OCI-LY1 (cell line): ENCODE results near the gene MEIS1.

Source experiments
- H2AFZ ChIP-seq: fragments of 200-600 bp; sonication (generic), shearing (Covaris generic); 2 replicates; pipeline ENCODE4 v1.6.0; 2014; ENCODE audit warnings: antibody characterized with exemption, mild to moderate bottlenecking, low read length
- H3F3A ChIP-seq: fragments of 200-600 bp; sonication (generic), shearing (Covaris generic); 2 replicates; pipeline ENCODE4 v1.6.0; 2014; ENCODE audit warnings: mild to moderate bottlenecking, antibody characterized with exemption, low read length, moderate library complexity; ENCODE audit not compliant: insufficient read depth
- H3K27ac ChIP-seq: fragments of 200-600 bp; sonication (generic); 2 replicates; pipeline ENCODE4 v1.5.1; 2014; ENCODE audit warnings: low read length, mixed run types, mild to moderate bottlenecking, low read depth; ENCODE audit not compliant: poor library complexity, severe bottlenecking
- H3K27me3 ChIP-seq: fragments of 200-600 bp; sonication (generic); 2 replicates; pipeline ENCODE4 v1.6.0; 2014; ENCODE audit warnings: antibody characterized with exemption, mild to moderate bottlenecking, low read length, moderate library complexity; ENCODE audit not compliant: insufficient read depth
- H3K36me3 ChIP-seq: fragments of 200-600 bp; sonication (generic); 2 replicates; pipeline ENCODE4 v1.6.1; 2014; ENCODE audit warnings: mild to moderate bottlenecking, antibody characterized with exemption, low read length, moderate library complexity, mixed read lengths; ENCODE audit not compliant: insufficient read depth
- H3K4me1 ChIP-seq: fragments of 200-600 bp; sonication (generic); 2 replicates; pipeline ENCODE4 v1.5.1; 2014; ENCODE audit warnings: mild to moderate bottlenecking, low read length, moderate library complexity; ENCODE audit not compliant: insufficient read depth, severe bottlenecking
- H3K4me2 ChIP-seq: fragments of 200-600 bp; sonication (generic), shearing (Covaris generic); 2 replicates; pipeline ENCODE4 v1.6.1; 2014; ENCODE audit warnings: low read length
- H3K4me3 ChIP-seq: fragments of 200-600 bp; sonication (generic); 2 replicates; pipeline ENCODE4 v1.5.1; 2014; ENCODE audit warnings: low read length, low read depth, mild to moderate bottlenecking, mixed read lengths; ENCODE audit not compliant: poor library complexity, severe bottlenecking
- H3K79me2 ChIP-seq: fragments of 200-600 bp; shearing (Covaris generic); 2 replicates; pipeline ENCODE4 v1.6.1; 2016; ENCODE audit warnings: mixed run types, low read length, mixed read lengths; ENCODE audit not compliant: insufficient read depth
- H3K9ac ChIP-seq: fragments of 200-600 bp; sonication (generic), shearing (Covaris generic); 2 replicates; pipeline ENCODE4 v1.6.1; 2014; ENCODE audit warnings: mild to moderate bottlenecking, low read length, mixed read lengths
- H3K9me2 ChIP-seq: fragments of 200-600 bp; sonication (generic), shearing (Covaris generic); 2 replicates; pipeline ENCODE4 v1.6.1; 2014; ENCODE audit warnings: low read depth, mild to moderate bottlenecking, low read length, mixed read lengths
- H3K9me3 ChIP-seq: fragments of 200-600 bp; shearing (Covaris generic); 2 replicates; pipeline ENCODE4 v1.6.1; 2014; ENCODE audit warnings: low read length, mixed read lengths
- H4K20me1 ChIP-seq: fragments of 200-600 bp; sonication (generic), shearing (Covaris generic); 2 replicates; pipeline ENCODE4 v1.6.0; 2016; ENCODE audit warnings: mild to moderate bottlenecking, low read length; ENCODE audit not compliant: insufficient read depth
- EZH2 ChIP-seq: fragments of 200-600 bp; sonication (generic), shearing (Covaris generic); IDR thresholded peaks from 2 replicates; pipeline ENCODE4 v1.8.0; 2017; ENCODE audit warnings: borderline replicate concordance, mixed run types, mild to moderate bottlenecking, antibody characterized with exemption, low read length, moderate library complexity, mixed read lengths
- TF ChIP-seq, protein P1 (sequence below): fragments of 200-600 bp; sonication (generic), shearing (Covaris generic); IDR thresholded peaks from 2 replicates; pipeline ENCODE4 v1.5.1; 2017; ENCODE audit warnings: mild to moderate bottlenecking, antibody characterized with exemption, low read length, moderate library complexity, mixed read lengths

MEIS1 gene

DNA sequence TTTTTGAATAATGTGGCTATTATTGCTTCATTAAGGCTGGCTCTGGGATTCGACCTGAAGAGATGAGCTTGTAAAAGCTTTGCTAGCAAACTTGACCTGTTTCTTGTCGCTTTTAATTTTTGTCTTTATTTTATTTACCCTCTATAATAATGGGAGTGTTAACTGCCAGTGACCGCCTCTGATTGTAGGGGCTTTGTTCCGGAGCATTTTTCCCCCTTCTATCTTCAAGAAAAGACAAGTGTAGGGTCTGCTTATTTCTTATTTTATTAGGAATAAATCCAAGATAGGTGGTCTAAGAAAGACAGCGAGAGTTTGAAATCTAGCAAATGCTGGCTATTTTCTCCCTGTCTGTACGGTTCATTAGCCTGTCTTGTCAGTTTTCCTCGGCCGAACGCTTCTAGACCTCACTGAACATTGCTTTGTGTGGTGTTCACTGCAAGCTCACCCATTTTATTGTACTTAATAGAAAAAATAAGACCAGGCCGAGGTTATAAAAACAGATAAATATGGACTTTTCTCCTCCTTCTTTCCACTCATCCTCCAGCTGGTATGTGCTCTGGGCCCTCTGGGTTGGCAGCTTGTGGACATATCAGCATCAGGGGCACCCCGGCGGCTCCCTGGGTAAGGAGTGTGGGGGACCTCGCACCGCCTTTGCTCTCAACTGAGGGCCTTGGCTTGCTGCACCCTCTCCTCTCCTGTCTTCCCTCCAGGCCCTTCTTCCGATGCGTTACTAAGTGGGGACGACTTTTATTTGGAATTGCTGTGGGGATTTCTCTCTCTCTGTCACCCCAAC is 8.5 kb downstream of the MEIS1 start:
- no peaks in the 10 kb centered on the region for H3K27me3 ChIP-seq

DNA sequence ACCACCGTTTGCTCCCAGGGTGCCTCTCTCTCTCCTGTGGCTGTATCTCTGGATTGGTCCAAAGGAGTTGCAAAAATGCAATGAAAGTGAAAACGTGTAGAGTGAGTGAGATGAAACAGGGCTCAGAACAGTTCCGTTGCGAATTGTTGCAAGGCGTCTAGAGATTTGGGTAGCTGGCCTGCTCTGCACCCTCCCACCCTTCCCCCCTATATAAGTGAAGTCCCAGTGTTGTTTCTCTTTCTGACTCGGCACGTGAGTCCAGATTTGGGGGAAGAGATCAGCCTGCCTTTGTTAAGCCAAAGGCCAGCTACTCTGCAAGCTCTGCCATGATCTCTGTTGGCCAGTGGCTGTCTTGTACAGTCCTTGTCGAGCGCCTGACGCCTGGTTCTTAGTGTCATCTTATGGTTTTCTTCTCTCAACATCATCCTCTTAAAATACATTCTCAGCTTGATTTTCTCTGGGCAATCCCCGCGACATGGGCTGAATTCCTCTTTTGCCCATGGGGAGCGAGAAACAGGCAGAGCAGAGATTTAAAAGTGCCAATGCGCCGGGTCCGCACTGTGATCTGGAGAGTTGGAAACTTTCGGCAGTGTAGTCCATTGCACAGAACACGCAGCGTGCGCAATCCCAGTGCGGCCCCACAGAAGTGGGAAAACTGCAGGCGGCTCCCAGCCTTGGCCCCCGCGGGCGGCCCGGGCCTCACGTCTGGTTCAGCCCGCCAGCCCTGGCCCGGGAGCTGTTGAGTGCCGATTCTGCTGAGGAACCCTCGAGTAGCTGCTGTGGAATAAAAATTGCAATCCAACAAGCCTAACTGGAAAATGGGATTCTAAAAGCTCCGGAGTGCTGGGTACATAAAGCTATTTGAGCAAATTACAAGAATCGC is 9.3 kb downstream of the MEIS1 start:
- H3K4me2 ChIP-seq: no peak overlapping the region
- no peaks in the 10 kb centered on the region for H3K9me2 ChIP-seq
- no peak overlapping the region for H3K4me3 ChIP-seq
- H3K4me1 ChIP-seq: no peaks in the 10 kb centered on the region
- TF ChIP-seq, protein P1, sequence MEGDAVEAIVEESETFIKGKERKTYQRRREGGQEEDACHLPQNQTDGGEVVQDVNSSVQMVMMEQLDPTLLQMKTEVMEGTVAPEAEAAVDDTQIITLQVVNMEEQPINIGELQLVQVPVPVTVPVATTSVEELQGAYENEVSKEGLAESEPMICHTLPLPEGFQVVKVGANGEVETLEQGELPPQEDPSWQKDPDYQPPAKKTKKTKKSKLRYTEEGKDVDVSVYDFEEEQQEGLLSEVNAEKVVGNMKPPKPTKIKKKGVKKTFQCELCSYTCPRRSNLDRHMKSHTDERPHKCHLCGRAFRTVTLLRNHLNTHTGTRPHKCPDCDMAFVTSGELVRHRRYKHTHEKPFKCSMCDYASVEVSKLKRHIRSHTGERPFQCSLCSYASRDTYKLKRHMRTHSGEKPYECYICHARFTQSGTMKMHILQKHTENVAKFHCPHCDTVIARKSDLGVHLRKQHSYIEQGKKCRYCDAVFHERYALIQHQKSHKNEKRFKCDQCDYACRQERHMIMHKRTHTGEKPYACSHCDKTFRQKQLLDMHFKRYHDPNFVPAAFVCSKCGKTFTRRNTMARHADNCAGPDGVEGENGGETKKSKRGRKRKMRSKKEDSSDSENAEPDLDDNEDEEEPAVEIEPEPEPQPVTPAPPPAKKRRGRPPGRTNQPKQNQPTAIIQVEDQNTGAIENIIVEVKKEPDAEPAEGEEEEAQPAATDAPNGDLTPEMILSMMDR: no peak
- TF ChIP-seq EZH2: no peak
- H3K27ac ChIP-seq: no peak overlapping the region
- H3K36me3 ChIP-seq: no peaks in the 10 kb centered on the region
- no peaks in the 10 kb centered on the region for H3F3A ChIP-seq
- no peak overlapping the region for H3K9ac ChIP-seq
- H3K79me2 ChIP-seq: no peaks in the 10 kb centered on the region
- H2AFZ ChIP-seq: no peak overlapping the region
- H4K20me1 ChIP-seq: no peaks in the 10 kb centered on the region
- H3K9me3 ChIP-seq: no peaks in the 10 kb centered on the region
- no peaks in the 10 kb centered on the region for H3K27me3 ChIP-seq

More for the DNA sequence above, 8.5 kb downstream of the MEIS1 start:
- H3K9me3 ChIP-seq: no peaks in the 10 kb centered on the region
- no peaks in the 10 kb centered on the region for H3K36me3 ChIP-seq
- no peaks in the 10 kb centered on the region for H3K4me1 ChIP-seq
- TF ChIP-seq, protein P1: no peak
- no peak for TF ChIP-seq EZH2
- no peak overlapping the region for H2AFZ ChIP-seq
- H3K4me2 ChIP-seq: no peak overlapping the region
- no peaks in the 10 kb centered on the region for H4K20me1 ChIP-seq
- H3K9me2 ChIP-seq: no peaks in the 10 kb centered on the region
- H3K4me3 ChIP-seq: no peak overlapping the region
- H3K79me2 ChIP-seq: no peaks in the 10 kb centered on the region
- H3K27ac ChIP-seq: no peak overlapping the region
- no peak overlapping the region for H3K9ac ChIP-seq
- H3F3A ChIP-seq: no peaks in the 10 kb centered on the region

DNA sequence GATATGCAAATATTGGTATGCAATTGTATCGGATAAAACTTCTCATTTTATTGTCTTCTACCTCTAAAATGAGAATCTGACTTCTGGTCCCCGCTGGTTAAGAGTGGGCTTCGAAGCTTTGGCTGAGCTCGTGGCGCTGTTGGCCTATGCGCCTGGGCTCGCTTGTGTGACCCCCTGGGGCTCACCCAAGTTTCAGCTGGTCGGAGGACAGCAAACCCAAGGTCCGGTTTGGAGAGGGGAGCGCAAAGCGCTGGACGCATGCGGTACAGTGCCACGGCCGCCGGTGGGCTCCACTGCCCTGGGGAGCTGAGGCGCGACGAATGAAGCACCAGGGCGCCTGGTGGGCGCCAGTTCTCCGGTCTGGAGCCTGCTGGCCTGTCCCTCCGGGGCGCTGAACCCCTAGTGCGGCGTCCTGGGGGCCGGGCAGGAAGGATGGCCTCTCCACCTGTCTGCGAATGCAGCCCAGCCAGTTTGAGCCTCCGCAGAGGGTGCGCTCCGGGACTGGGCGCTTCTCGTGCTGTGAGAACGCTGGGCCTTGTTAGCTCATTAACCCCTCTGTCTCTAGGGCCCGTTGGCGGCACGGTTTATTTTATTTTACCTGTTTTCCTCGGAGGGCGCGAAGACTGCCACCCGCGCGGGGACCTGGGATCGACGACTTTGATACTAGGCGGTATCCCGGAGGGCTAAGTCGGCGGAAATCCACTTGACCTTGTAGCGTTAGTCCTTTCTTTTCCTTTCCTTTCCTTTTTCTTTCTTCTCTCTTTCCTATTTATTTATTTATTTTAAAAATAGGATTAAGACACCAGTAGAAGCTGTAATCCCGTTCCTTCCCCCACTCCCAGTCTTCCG is 10.4 kb downstream of the MEIS1 start:
- H3K79me2 ChIP-seq: no peaks in the 10 kb centered on the region
- H3K9me2 ChIP-seq: no peaks in the 10 kb centered on the region
- H3K9ac ChIP-seq: no peak overlapping the region
- no peaks in the 10 kb centered on the region for H3K36me3 ChIP-seq
- H4K20me1 ChIP-seq: no peaks in the 10 kb centered on the region
- no peaks in the 10 kb centered on the region for H3K27me3 ChIP-seq
- no peak overlapping the region for H3K27ac ChIP-seq
- no peaks in the 10 kb centered on the region for H3F3A ChIP-seq
- H2AFZ ChIP-seq: no peak overlapping the region
- TF ChIP-seq, protein P1: no peak
- TF ChIP-seq EZH2: no peak
- no peak overlapping the region for H3K4me2 ChIP-seq
- no peak overlapping the region for H3K4me3 ChIP-seq
- no peaks in the 10 kb centered on the region for H3K4me1 ChIP-seq
- H3K9me3 ChIP-seq: no peaks in the 10 kb centered on the region
